ENCODE results near the gene TM7SF2.

TM7SF2 gene

GRCh38 chr11:65111744-65112545, at the start of gene TM7SF2:
TSS of gene TM7SF2 (plus strand) at chr11:65111872. CDS start at chr11:65112016, 144 bp downstream.
- DNase-seq (ENCODE audit: low spot score): peak; percentile 98

GRCh38 chr11:65063532-65063931, 48.1 kb upstream of the TM7SF2 start:
- DNase-seq (ENCODE audit: low spot score): no peak

- no peak for DNase-seq (ENCODE audit: low spot score)
These were observed 46.8 kb upstream of the TM7SF2 start for GRCh38 chr11:65064847-65065240.

GRCh38 chr11:65065851-65066250, 45.8 kb upstream of the TM7SF2 start:
- DNase-seq (ENCODE audit: low spot score): no peak

- no peak for DNase-seq (ENCODE audit: low spot score)
These were observed 45.4 kb upstream of the TM7SF2 start for GRCh38 chr11:65066315-65066714.

- DNase-seq (ENCODE audit: low spot score): no peak
These were observed 44.8 kb upstream of the TM7SF2 start for GRCh38 chr11:65066805-65067291.

- no peak for DNase-seq (ENCODE audit: low spot score)
These were observed 44.2 kb upstream of the TM7SF2 start for GRCh38 chr11:65067446-65067845.

- DNase-seq (ENCODE audit: low spot score): no peak
These were observed 42.5 kb upstream of the TM7SF2 start for GRCh38 chr11:65069217-65069616.

GRCh38 chr11:65071907-65072630, 39.6 kb upstream of the TM7SF2 start:
- no peak for DNase-seq (ENCODE audit: low spot score)

- no peak for DNase-seq (ENCODE audit: low spot score)
These were observed 39.1 kb upstream of the TM7SF2 start for GRCh38 chr11:65072631-65072966.

GRCh38 chr11:65077451-65077850, 34.2 kb upstream of the TM7SF2 start:
- DNase-seq (ENCODE audit: low spot score): peak; percentile 26

- DNase-seq (ENCODE audit: low spot score): peak; percentile 45
These were observed 33.5 kb upstream of the TM7SF2 start for GRCh38 chr11:65078151-65078550.

- no peak for DNase-seq (ENCODE audit: low spot score)
These were observed 32.8 kb upstream of the TM7SF2 start for GRCh38 chr11:65078786-65079342.

- no peak for DNase-seq (ENCODE audit: low spot score)
These were observed 28.4 kb upstream of the TM7SF2 start for GRCh38 chr11:65083134-65083833.

GRCh38 chr11:65083834-65084597, 27.7 kb upstream of the TM7SF2 start, which contains the start of the genes CDCA5 and ZFPL1:
TSS of gene CDCA5 (minus strand) at chr11:65084040. CDS start at chr11:65083978, 62 bp downstream.
TSS of gene ZFPL1 (plus strand) at chr11:65084222. CDS start at chr11:65084699, 477 bp downstream.
- peak; percentile 94 for DNase-seq (ENCODE audit: low spot score)

GRCh38 chr11:65084598-65085375, 26.9 kb upstream of the TM7SF2 start:
- DNase-seq (ENCODE audit: low spot score): no peak

- DNase-seq (ENCODE audit: low spot score): no peak
These were observed 26.2 kb upstream of the TM7SF2 start for GRCh38 chr11:65085446-65085845.

GRCh38 chr11:65086809-65087208, 24.9 kb upstream of the TM7SF2 start:
- no peak for DNase-seq (ENCODE audit: low spot score)

- DNase-seq (ENCODE audit: low spot score): no peak
These were observed 24.5 kb upstream of the TM7SF2 start for GRCh38 chr11:65087216-65087615.

- no peak for DNase-seq (ENCODE audit: low spot score)
These were observed 23.8 kb upstream of the TM7SF2 start for GRCh38 chr11:65087827-65088226.

- DNase-seq (ENCODE audit: low spot score): no peak
These were observed 22.1 kb upstream of the TM7SF2 start for GRCh38 chr11:65089621-65090020.

Measured in cerebellar cortex (tissue), 1 donor.